Lung microvascular endothelial cell (primary cell): ENCODE results near the gene NCKAP5. TPM values are rescaled to one million over a fixed set of nuclear protein-coding genes. Genes with fewer than 3 reads are reported as not detected.

Experiments
- DNase-seq, 2 donors: peaks; one replicate each; pipeline versions ENCODE4 v3.0.0 to v3.0.0-alpha.2; 2010; ENCODE audit warnings: low read depth in 2 of 2
- total RNA-seq: library from RNA; depleted of rRNA; stranded (reverse); fragments of >200 nt; gene quantifications from 2 replicates; pipeline ENCODE4 v1.2.1, GENCODE V29; 2014

NCKAP5 gene
- total RNA-seq, 1 donor from 2014 or later, result under 0.01 TPM

- no peak for DNase-seq
Measured at GRCh38 chr2:132645176-132645575, 923.1 kb downstream of the NCKAP5 start.

GRCh38 chr2:132642415-132642814 is 925.8 kb downstream of the NCKAP5 start:
- no peak for DNase-seq

GRCh38 chr2:132641819-132642218 is 926.4 kb downstream of the NCKAP5 start:
- DNase-seq, result no peak

- no peak for DNase-seq
Measured at GRCh38 chr2:132640116-132640515, 928.1 kb downstream of the NCKAP5 start.

GRCh38 chr2:132638313-132639040 is 929.8 kb downstream of the NCKAP5 start:
- no peak for DNase-seq

- DNase-seq, result no peak
Measured at GRCh38 chr2:132636346-132636745, 931.9 kb downstream of the NCKAP5 start.

- no peak for DNase-seq
Measured at GRCh38 chr2:132633635-132634034, 934.6 kb downstream of the NCKAP5 start.

- no peak for DNase-seq
Measured at GRCh38 chr2:132632000-132632649, 936.1 kb downstream of the NCKAP5 start.

- no peak for DNase-seq
Measured at GRCh38 chr2:132627536-132627935, 940.7 kb downstream of the NCKAP5 start.

- DNase-seq, result peak in 1 of 2 donors; percentile 12
Measured at GRCh38 chr2:132623096-132623839, 945.0 kb downstream of the NCKAP5 start.
